Liver (tissue), 9 donors: ENCODE results near the gene MSI2. TPM values are rescaled to one million over a fixed set of nuclear protein-coding genes. Genes with fewer than 3 reads are reported as not detected.

Source experiments
- DNase-seq: peaks from one replicate; pipeline ENCODE4 v3.0.0-alpha.2; 2017; ENCODE audit warnings: low spot score
- H3K27ac ChIP-seq, 2 donors: one replicate each; pipeline ENCODE4 v1.7.0; 2013; ENCODE audit warnings: inconsistent platforms in 2 of 2, low read length in 2 of 2, control low read depth in 1 of 2, low read depth in 1 of 2, mild to moderate bottlenecking in 1 of 2
- H3K27me3 ChIP-seq, 4 donors: one replicate each; pipeline versions ENCODE4 v1.6.1 to v1.7.0; 2013; ENCODE audit warnings: low read length in 3 of 4, inconsistent platforms in 1 of 4, mild to moderate bottlenecking in 1 of 4, moderate library complexity in 1 of 4; ENCODE audit not compliant: control insufficient read depth in 4 of 4, insufficient read depth in 4 of 4
- H3K36me3 ChIP-seq, 4 donors: one replicate each; pipeline versions ENCODE4 v1.6.1 to v1.7.0; 2013; ENCODE audit warnings: low read length in 3 of 4, mild to moderate bottlenecking in 3 of 4, low read depth in 1 of 4, moderate library complexity in 1 of 4; ENCODE audit not compliant: control insufficient read depth in 4 of 4, insufficient read depth in 3 of 4
- H3K4me1 ChIP-seq, 4 donors: one replicate each; pipeline versions ENCODE4 v1.6.1 to v1.7.0; 2013; ENCODE audit warnings: low read length in 3 of 4, mild to moderate bottlenecking in 3 of 4, moderate library complexity in 1 of 4; ENCODE audit not compliant: control insufficient read depth in 4 of 4, insufficient read depth in 4 of 4
- H3K4me3 ChIP-seq, 3 donors: one replicate each; pipeline versions ENCODE4 v1.6.1 to v1.7.0; 2013; ENCODE audit warnings: low read length in 3 of 3, control low read depth in 1 of 3, low read depth in 1 of 3, mild to moderate bottlenecking in 1 of 3
- H3K9ac ChIP-seq, 2 donors: one replicate each; pipeline ENCODE4 v1.7.0; 2013; ENCODE audit warnings: low read length in 2 of 2, mild to moderate bottlenecking in 2 of 2, moderate library complexity in 2 of 2, control low read depth in 1 of 2, low read depth in 1 of 2
- H3K9me3 ChIP-seq, 4 donors: one replicate each; pipeline versions ENCODE4 v1.6.1 to v1.7.0; 2013; ENCODE audit warnings: low read length in 3 of 4; ENCODE audit not compliant: control insufficient read depth in 4 of 4
- EGR1 ChIP-seq, 2 donors: IDR thresholded peaks; 2 replicates each; pipeline ENCODE4 v1.6.1; 2016 to 2018; ENCODE audit warnings: antibody characterized with exemption in 2 of 2, low read depth in 2 of 2
- FOXA1 ChIP-seq: IDR thresholded peaks from 2 replicates; pipeline ENCODE4 v1.6.1; 2016; ENCODE audit warnings: antibody characterized with exemption
- FOXA2 ChIP-seq: IDR thresholded peaks from 2 replicates; pipeline ENCODE4 v1.6.1; 2016; ENCODE audit warnings: antibody characterized with exemption
- GABPA ChIP-seq, 2 donors: IDR thresholded peaks in 1 of 2; conservative IDR thresholded peaks in 1 of 2; 2 replicates each; pipeline ENCODE4 v1.6.1; 2016; ENCODE audit warnings: antibody characterized with exemption in 2 of 2, mild to moderate bottlenecking in 1 of 2, moderate library complexity in 1 of 2
- HNF4A ChIP-seq, 2 donors: conservative IDR thresholded peaks; 2 replicates each; pipeline ENCODE4 v1.6.1; 2016; ENCODE audit warnings: antibody characterized with exemption in 2 of 2, mild to moderate bottlenecking in 2 of 2
- HNF4G ChIP-seq: IDR thresholded peaks from 2 replicates; pipeline ENCODE4 v1.6.1; 2016; ENCODE audit warnings: antibody characterized with exemption
- JUND ChIP-seq, 2 donors: IDR thresholded peaks; 2 replicates each; pipeline ENCODE4 v1.6.1; 2016; ENCODE audit warnings: antibody characterized with exemption in 2 of 2
- NR2F2 ChIP-seq: IDR thresholded peaks from 2 replicates; pipeline ENCODE4 v1.6.1; 2016; ENCODE audit warnings: antibody characterized with exemption
- RAD21 ChIP-seq, 2 donors: IDR thresholded peaks; 2 replicates each; pipeline ENCODE4 v1.6.1; 2016; ENCODE audit warnings: antibody characterized with exemption in 2 of 2, mild to moderate bottlenecking in 2 of 2
- REST ChIP-seq: IDR thresholded peaks from 2 replicates; pipeline ENCODE4 v1.6.1; 2016; ENCODE audit warnings: antibody characterized with exemption, mild to moderate bottlenecking
- RXRA ChIP-seq, 2 donors: IDR thresholded peaks; 2 replicates each; pipeline ENCODE4 v1.6.1; 2017 to 2018; ENCODE audit warnings: antibody characterized with exemption in 2 of 2, mild to moderate bottlenecking in 1 of 2
- SP1 ChIP-seq: IDR thresholded peaks from 2 replicates; pipeline ENCODE4 v1.6.1; 2018; ENCODE audit warnings: antibody characterized with exemption, mild to moderate bottlenecking
- TAF1 ChIP-seq: conservative IDR thresholded peaks from 2 replicates; pipeline ENCODE4 v1.6.1; 2016; ENCODE audit warnings: antibody characterized with exemption, mild to moderate bottlenecking
- YY1 ChIP-seq: IDR thresholded peaks from 2 replicates; pipeline ENCODE4 v1.6.1; 2016; ENCODE audit warnings: antibody characterized with exemption, mild to moderate bottlenecking
- ZBTB33 ChIP-seq: IDR thresholded peaks from 2 replicates; pipeline ENCODE4 v1.6.1; 2016; ENCODE audit warnings: antibody characterized with exemption
- WGBS: extraction: QIAGEN DNeasy Blood & Tissue Kit; methylation state at CpG from one replicate; pipeline ENCODE4 v1.1.7; 2013; 5-methylcytosine and 5-hydroxymethylcytosine counted together
- polyA plus RNA-seq, 2 donors: library from polyadenylated mRNA; stranded (reverse) in 1 of 2; unstranded in 1 of 2; fragments of 200-250 nt in 1 of 2; fragments of >200 nt in 1 of 2; fragmentation: Nextera tagmentation in 1 of 2; extraction: Ambion mirVana in 1 of 2; gene quantifications; one replicate each; pipeline versions ENCODE4 v1.2.1 to v1.2.3, GENCODE V29; 2013 to 2015
- total RNA-seq, 2 donors: library from RNA; depleted of rRNA; stranded (reverse); fragments of >200 nt; gene quantifications; one replicate each; pipeline ENCODE4 v1.2.3, GENCODE V29; 2014
- TF ChIP-seq, protein P1 (sequence below): IDR thresholded peaks from 2 replicates; pipeline ENCODE4 v1.6.1; 2016; ENCODE audit warnings: antibody characterized with exemption
- TF ChIP-seq, protein P2 (sequence below): IDR thresholded peaks from 2 replicates; pipeline ENCODE4 v1.6.1; 2016; ENCODE audit warnings: antibody characterized with exemption
- TF ChIP-seq, protein P3 (sequence below): fragments of 150-350 bp; IDR thresholded peaks from 2 replicates; pipeline ENCODE4 v1.5.1; 2017; ENCODE audit warnings: improper control_type of control experiment, low read depth, low read length; ENCODE audit not compliant: missing input control
- donor health status: healthy.
- donor health status: healthy.
- donor health status: healthy.
- donor health status: healthy.
- donor health status: healthy.

Gene MSI2
- total and polyA plus RNA-seq, 4 donors = 5.7 to 15.6 (median 9.2) TPM

DNA sequence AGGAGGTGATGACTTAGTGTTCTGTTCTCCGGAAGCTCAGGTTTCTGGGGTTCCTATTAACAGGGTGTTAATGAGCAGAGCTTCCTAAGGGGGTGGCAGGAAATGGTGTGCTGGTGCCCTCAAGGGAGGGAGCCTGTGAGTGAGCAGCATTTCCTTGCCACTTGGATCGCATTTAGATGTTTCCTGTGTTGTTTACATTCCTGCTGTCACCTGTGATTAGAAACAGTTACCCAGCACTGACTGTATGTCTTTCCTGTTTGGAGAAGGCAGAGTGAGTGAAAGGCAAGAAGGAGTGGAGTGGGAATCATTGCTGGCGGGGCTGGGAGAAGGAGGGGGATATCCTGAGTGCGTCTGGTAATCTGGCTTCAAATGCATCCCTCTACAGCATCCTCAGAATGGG, 274.2 kb downstream of the MSI2 start (continued):
- TF ChIP-seq REST = no peak
- TF ChIP-seq NR2F2 = no peak
- TF ChIP-seq TAF1 = no peak

DNA sequence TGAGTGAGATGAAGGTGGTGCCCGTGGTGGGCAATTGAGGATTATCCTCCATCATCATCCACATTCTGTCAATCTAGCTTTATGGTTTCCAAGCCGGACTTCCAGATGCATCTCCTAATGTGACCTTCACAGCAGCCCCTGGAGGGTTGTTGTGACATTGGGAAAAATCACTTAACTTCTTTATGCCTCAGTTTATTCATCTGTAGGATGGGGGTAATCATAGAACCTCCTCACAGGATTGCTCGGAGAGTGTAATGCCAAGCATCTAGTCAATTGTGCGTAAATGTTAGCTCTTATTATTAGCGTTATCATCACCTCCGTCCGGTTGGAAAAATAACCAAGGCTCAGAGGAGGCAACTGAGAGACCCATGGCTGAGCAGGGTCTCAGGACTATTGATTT, 274.8 kb downstream of the MSI2 start:
- Histone ChIP-seq H3K27ac (no peak overlapping the region), H3K36me3 (no peaks in the 10 kb centered on the region), H3K27me3 (no peaks in the 10 kb centered on the region), H3K9ac (no peak overlapping the region), H3K4me1 (peaks cover 6 to 22% (median 11%) of the 10 kb centered on the region in 4 donors), H3K9me3 (no peaks in the 10 kb centered on the region), H3K4me3 (no peak overlapping the region)
- DNase-seq = no peak
- TF ChIP-seq FOXA1 (no peak), RAD21 (IDR thresholded peaks at IDR 0.05) (no peak), YY1 (no peak), FOXA2 (no peak), RXRA (IDR thresholded peaks at IDR 0.05) (no peak), GABPA (IDR thresholded peaks at IDR 0.05 in 1 of 2, conservative IDR thresholded peaks at IDR 0.05 in 1 of 2) (no peak), HNF4A (conservative IDR thresholded peaks at IDR 0.05) (no peak), JUND (IDR thresholded peaks at IDR 0.05) (no peak), TAF1 (no peak), SP1 (no peak), NR2F2 (no peak)
- TF ChIP-seq, protein P1, sequence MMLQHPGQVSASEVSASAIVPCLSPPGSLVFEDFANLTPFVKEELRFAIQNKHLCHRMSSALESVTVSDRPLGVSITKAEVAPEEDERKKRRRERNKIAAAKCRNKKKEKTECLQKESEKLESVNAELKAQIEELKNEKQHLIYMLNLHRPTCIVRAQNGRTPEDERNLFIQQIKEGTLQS = no peak
- TF ChIP-seq, protein P2, sequence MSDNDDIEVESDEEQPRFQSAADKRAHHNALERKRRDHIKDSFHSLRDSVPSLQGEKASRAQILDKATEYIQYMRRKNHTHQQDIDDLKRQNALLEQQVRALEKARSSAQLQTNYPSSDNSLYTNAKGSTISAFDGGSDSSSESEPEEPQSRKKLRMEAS = no peak
- 96% methylated on average over 7 of the region's 7 CpGs for WGBS

- no peaks in the 10 kb centered on the region for H3K27me3 ChIP-seq
- no peak overlapping the region for H3K4me3 ChIP-seq
- no peak for DNase-seq
- H3K9ac ChIP-seq = no peak overlapping the region
- H3K36me3 ChIP-seq = no peaks in the 10 kb centered on the region
- H3K4me1 ChIP-seq = peaks cover 6 to 22% (median 13%) of the 10 kb centered on the region in 4 donors
- 49% methylated on average over 19 of the region's 19 CpGs for WGBS
- no peaks in the 10 kb centered on the region for H3K9me3 ChIP-seq
- peak overlapping the region in 1 of 2 donors; percentile 9 for H3K27ac ChIP-seq
- no peak for TF ChIP-seq EGR1 (IDR thresholded peaks at IDR 0.05; ENCODE audit: low read depth in 2 of 2)
- no peak for TF ChIP-seq TAF1
- TF ChIP-seq GABPA (IDR thresholded peaks at IDR 0.05 in 1 of 2, conservative IDR thresholded peaks at IDR 0.05 in 1 of 2) = no peak
- TF ChIP-seq SP1 = peak; percentile 78
- TF ChIP-seq ZBTB33 = no peak
- no peak for TF ChIP-seq NR2F2
- TF ChIP-seq, protein P1 = no peak
- TF ChIP-seq JUND (IDR thresholded peaks at IDR 0.05) = peak in 1 of 2 donors; percentile 23
- TF ChIP-seq, protein P3, sequence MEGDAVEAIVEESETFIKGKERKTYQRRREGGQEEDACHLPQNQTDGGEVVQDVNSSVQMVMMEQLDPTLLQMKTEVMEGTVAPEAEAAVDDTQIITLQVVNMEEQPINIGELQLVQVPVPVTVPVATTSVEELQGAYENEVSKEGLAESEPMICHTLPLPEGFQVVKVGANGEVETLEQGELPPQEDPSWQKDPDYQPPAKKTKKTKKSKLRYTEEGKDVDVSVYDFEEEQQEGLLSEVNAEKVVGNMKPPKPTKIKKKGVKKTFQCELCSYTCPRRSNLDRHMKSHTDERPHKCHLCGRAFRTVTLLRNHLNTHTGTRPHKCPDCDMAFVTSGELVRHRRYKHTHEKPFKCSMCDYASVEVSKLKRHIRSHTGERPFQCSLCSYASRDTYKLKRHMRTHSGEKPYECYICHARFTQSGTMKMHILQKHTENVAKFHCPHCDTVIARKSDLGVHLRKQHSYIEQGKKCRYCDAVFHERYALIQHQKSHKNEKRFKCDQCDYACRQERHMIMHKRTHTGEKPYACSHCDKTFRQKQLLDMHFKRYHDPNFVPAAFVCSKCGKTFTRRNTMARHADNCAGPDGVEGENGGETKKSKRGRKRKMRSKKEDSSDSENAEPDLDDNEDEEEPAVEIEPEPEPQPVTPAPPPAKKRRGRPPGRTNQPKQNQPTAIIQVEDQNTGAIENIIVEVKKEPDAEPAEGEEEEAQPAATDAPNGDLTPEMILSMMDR = no peak
- TF ChIP-seq, protein P2 = peak; percentile 68
- peak; percentile 93 to 95 for TF ChIP-seq HNF4A (conservative IDR thresholded peaks at IDR 0.05)
- peak; percentile 32 to 40 for TF ChIP-seq RAD21 (IDR thresholded peaks at IDR 0.05)
- TF ChIP-seq FOXA2 = no peak
- peak; percentile 58 to 71 for TF ChIP-seq RXRA (IDR thresholded peaks at IDR 0.05)
- TF ChIP-seq HNF4G = peak; percentile 82
- TF ChIP-seq FOXA1 = no peak
- TF ChIP-seq YY1 = peak; percentile 55
These were observed 275.6 kb downstream of the MSI2 start for GRCh38 chr17:57531648-57532504.
